Activated T-cell treated with anti-CD3 and anti-CD28 coated beads, Interleukin-2, amount 50 U/mL, for 72 hours (primary cell): ENCODE data around the gene ERMAP. TPM values are rescaled to one million over a fixed set of nuclear protein-coding genes. Genes with fewer than 3 reads are reported as not detected.

Experiments used
- ATAC-seq, 2 donors: fragments of 150-1000 bp; cut with Tn5 transposase; replicated peaks in 1 of 2; 2 replicates each; pipeline ENCODE4 v1.10.0; 2021; ENCODE audit warnings: moderate library complexity in 2 of 2, mild to moderate bottlenecking in 1 of 2
- DNase-seq, 2 donors: peaks; one replicate each; pipeline ENCODE4 v3.0.0; 2021 to 2022; ENCODE audit warnings: mixed read lengths in 1 of 2
- H3K27ac Mint-ChIP-seq: one replicate; pipeline ENCODE4 v1.8.0; 2022; ENCODE audit warnings: mild to moderate bottlenecking, moderate library complexity, mixed read lengths
- H3K27me3 Mint-ChIP-seq: one replicate; pipeline ENCODE4 v1.8.0; 2022; ENCODE audit warnings: low read depth, mixed read lengths
- H3K36me3 Mint-ChIP-seq, 2 donors: one replicate each; pipeline ENCODE4 v1.8.0; 2022; ENCODE audit warnings: mixed read lengths in 2 of 2, mild to moderate bottlenecking in 1 of 2; ENCODE audit not compliant: insufficient read depth in 2 of 2
- H3K4me1 Mint-ChIP-seq: one replicate; pipeline ENCODE4 v1.8.0; 2022; ENCODE audit warnings: low read depth, mixed read lengths
- H3K4me3 Mint-ChIP-seq, 2 donors: one replicate each; pipeline ENCODE4 v1.8.0; 2022; ENCODE audit warnings: mild to moderate bottlenecking in 2 of 2, mixed read lengths in 2 of 2, moderate library complexity in 2 of 2
- H3K9me3 Mint-ChIP-seq, 2 donors: one replicate each; pipeline ENCODE4 v1.8.0; 2022; ENCODE audit warnings: mixed read lengths in 2 of 2
- total RNA-seq, 2 donors: library from RNA; stranded (reverse); gene quantifications; one replicate each; pipeline ENCODE4 v1.2.3, GENCODE V29; 2022

The ERMAP gene
- total RNA-seq, 2 donors from 2014 or later, result 8.4 to 10.0 TPM

- H3K27ac Mint-ChIP-seq, result no peak overlapping the region
- DNase-seq (no peak), ATAC-seq (no peak)
- no peaks in the 10 kb centered on the region for H3K9me3 Mint-ChIP-seq
- H3K4me3 Mint-ChIP-seq, result no peak overlapping the region
- no peaks in the 10 kb centered on the region for H3K4me1 Mint-ChIP-seq
- H3K36me3 Mint-ChIP-seq, result no peaks in the 10 kb centered on the region
- no peaks in the 10 kb centered on the region for H3K27me3 Mint-ChIP-seq
Measured at GRCh38 chr1:42838482-42839190, 21.7 kb downstream of the ERMAP start.

DNA sequence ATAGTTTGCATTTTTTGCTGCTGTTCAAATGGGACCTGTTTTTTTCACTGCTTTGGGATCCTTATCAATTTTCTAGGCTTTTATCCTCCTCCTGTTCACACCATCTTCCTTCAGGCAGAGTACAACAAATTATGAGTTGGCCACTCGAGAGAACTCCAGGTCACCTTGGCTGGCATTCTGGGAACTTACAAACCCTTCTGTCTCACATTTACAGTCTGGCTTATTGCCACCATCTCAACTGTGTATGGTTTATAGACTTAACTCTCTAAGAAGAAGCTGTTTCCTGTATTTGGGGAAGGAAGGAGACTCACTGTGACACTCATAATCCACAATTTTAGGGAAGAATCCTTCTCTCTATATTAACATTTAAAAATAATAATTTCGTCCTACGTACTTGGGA is 24.1 kb downstream of the ERMAP start:
- no peak for ATAC-seq
- H3K36me3 Mint-ChIP-seq, result no peaks in the 10 kb centered on the region

DNA sequence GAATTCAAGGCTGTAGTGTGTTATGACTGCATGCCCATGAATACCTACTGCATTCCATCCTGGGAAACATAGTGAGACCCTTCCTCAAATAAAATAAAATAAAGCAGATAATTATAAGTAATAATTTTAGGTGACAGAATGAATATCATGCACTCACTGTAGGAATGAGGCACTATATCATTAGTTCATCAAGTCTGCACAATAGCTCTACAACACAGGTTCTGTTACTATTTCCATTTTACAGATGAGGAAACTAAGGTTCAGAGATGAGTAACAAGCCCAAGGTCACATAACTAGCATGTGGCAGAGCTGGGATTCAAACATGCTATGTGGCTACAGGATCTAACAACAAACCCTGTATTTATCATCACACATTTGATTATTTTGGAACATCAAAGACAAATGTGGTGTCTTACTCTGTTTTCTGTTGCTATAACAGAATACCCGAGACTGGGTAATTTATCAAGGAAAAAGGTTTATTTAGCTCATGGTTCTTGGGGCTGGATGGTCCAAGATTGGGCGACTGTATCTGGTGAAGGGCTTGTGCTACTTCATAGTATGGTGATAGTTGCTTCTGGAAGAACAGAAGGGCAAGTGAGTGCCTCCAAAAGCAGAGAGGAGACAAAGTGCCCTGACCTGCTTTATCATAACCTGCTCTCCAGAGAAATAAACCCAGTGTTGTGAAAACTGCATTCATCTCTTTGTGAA is 24.7 kb downstream of the ERMAP start:
- no peak for DNase-seq
- H3K4me1 Mint-ChIP-seq, result peaks cover 16% of the 10 kb centered on the region
- no peaks in the 10 kb centered on the region for H3K27me3 Mint-ChIP-seq
- no peak for ATAC-seq
- H3K36me3 Mint-ChIP-seq, result no peaks in the 10 kb centered on the region
- H3K9me3 Mint-ChIP-seq, result no peaks in the 10 kb centered on the region
- no peak overlapping the region for H3K4me3 Mint-ChIP-seq
- H3K27ac Mint-ChIP-seq, result no peak overlapping the region

More for the DNA sequence above, 24.1 kb downstream of the ERMAP start:
- Mint-ChIP-seq H3K4me3 (no peak overlapping the region), H3K9me3 (no peaks in the 10 kb centered on the region), H3K27me3 (no peaks in the 10 kb centered on the region), H3K4me1 (peaks cover 13% of the 10 kb centered on the region), H3K27ac (no peak overlapping the region)
- DNase-seq, result no peak

GRCh38 chr1:42844592-42845140 is 27.7 kb downstream of the ERMAP start:
- peak overlapping the region; percentile 43 for H3K27ac Mint-ChIP-seq
- H3K4me1 Mint-ChIP-seq, result peaks cover 42% of the 10 kb centered on the region
- H3K4me3 Mint-ChIP-seq, result peak overlapping the region; percentile 11 to 13
- no peaks in the 10 kb centered on the region for H3K27me3 Mint-ChIP-seq
- DNase-seq (peak; percentile 23 to 36), ATAC-seq (no peak)
- H3K36me3 Mint-ChIP-seq, result peaks cover 3 to 7% of the 10 kb centered on the region in 2 donors
- H3K9me3 Mint-ChIP-seq, result no peaks in the 10 kb centered on the region

DNA sequence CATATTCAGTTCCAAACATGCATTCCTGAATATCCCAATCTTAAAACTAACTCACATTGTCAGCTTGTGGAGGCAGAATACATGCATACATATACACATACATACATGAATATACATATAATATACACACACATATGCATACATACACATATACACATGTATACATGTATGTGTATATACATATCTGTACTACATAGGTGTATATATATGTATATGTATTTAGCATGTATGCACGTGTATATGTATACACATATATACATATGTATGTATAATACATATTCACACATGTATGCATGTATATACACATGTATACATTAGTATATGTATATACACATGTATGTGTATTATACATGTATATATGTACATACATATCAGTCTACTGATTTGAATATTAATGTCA is 28.3 kb downstream of the ERMAP start:
- DNase-seq, result no peak
- ATAC-seq, result no peak
- peaks cover 6 to 11% of the 10 kb centered on the region in 2 donors for H3K36me3 Mint-ChIP-seq
- peaks cover 47% of the 10 kb centered on the region for H3K4me1 Mint-ChIP-seq
- H3K9me3 Mint-ChIP-seq, result peaks cover 0 to 2% of the 10 kb centered on the region in 2 donors
- no peaks in the 10 kb centered on the region for H3K27me3 Mint-ChIP-seq
- H3K4me3 Mint-ChIP-seq, result no peak overlapping the region
- H3K27ac Mint-ChIP-seq, result no peak overlapping the region

- DNase-seq (no peak), ATAC-seq (peak; percentile 1 to 8)
- H3K27ac Mint-ChIP-seq, result peak overlapping the region; percentile 73
- peak overlapping the region; percentile 94 to 98 for H3K4me3 Mint-ChIP-seq
- peaks cover 0 to 2% of the 10 kb centered on the region in 2 donors for H3K9me3 Mint-ChIP-seq
- no peaks in the 10 kb centered on the region for H3K27me3 Mint-ChIP-seq
- peaks cover 54% of the 10 kb centered on the region for H3K4me1 Mint-ChIP-seq
- peaks cover 8 to 18% of the 10 kb centered on the region in 2 donors for H3K36me3 Mint-ChIP-seq
Measured at GRCh38 chr1:42845866-42846256, 28.9 kb downstream of the ERMAP start.

DNA sequence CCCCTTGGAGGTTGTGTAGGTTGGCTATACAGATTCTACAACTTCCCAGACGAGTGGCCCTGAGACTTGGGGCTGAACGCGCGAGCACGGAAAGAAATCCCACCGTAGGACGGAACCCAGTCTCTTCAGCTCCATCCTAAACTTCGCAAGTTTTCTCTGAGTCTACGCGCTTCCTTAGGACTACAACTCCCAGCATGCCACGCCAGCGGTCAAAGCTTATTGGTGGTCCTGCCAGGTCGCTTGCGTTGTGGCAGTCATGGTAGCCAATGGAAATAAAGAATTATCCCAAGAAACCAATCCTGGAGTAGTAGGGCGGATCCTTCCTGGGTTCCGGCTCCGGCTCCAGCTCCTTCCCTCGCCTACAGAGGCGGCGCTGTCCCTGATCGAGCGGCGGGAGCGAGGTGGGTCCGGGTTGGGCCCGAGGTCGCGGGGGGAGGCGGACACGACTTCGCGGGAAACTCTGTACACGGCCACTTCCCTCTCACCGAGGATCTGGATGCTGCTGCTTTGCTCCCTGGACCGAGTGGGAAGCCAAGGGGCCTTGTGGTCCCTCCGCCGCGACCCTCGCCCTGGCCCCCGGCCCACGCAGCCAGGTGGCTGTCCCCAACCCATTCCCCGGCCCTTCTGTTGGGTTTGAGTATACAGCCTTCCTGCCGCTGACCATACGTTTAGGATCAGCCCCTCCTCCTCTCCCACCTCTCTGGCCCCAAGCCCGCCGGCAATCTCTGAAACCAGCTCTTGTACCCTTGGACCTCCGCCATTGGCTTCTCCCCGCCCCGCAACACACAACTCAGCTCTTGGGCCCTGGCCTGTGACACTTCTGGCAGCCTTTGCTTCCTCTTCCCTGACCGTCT is 29.6 kb downstream of the ERMAP start, which contains the start of gene ZNF691:
Gene ZNF691, plus strand, starts transcription at position 357 of the 854 bp plus-strand sequence. CDS start 3,046 bp downstream, outside the sequence.
- Mint-ChIP-seq H3K27ac (peak within 1 kb of the TSS; percentile 98), H3K36me3 (peaks cover 9 to 24% of the 10 kb centered on the region in 2 donors), H3K4me3 (peak within 1 kb of the TSS; percentile 94 to 98), H3K27me3 (no peaks in the 10 kb centered on the region), H3K9me3 (peaks cover 0 to 2% of the 10 kb centered on the region in 2 donors), H3K4me1 (peaks cover 56% of the 10 kb centered on the region)
- ATAC-seq (peak; percentile 89 to 92), DNase-seq (peak; percentile 88 to 92)

DNA sequence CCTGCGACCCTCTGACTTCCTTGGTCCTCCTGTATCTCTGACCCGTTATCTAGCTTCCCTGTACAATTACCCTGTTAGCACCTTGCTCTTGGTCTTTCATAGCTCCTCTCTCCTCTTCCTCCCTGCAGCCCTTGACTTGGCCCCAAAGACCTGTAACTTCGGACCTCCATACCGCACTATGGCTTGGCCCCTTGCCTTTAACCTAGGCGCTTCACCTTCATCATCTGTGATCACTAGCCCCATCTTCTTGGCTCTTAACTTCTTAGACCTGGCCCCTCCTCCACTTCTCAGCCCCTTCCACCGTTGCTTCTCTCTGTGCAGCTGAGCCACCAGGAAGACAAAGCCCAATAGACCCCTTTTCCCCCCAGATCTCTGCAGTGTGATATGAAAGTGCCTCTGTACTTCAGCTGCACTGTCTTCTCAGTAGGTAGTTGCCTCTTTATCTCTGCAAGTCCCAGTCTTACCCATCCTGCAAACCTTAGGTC is 30.2 kb downstream of the ERMAP start:
- peak overlapping the region; percentile 98 for H3K27ac Mint-ChIP-seq
- DNase-seq, result peak in 1 of 2 donors; percentile 8
- H3K27me3 Mint-ChIP-seq, result no peaks in the 10 kb centered on the region
- peak overlapping the region; percentile 94 to 98 for H3K4me3 Mint-ChIP-seq
- peaks cover 0 to 2% of the 10 kb centered on the region in 2 donors for H3K9me3 Mint-ChIP-seq
- no peak for ATAC-seq
- peaks cover 56% of the 10 kb centered on the region for H3K4me1 Mint-ChIP-seq
- H3K36me3 Mint-ChIP-seq, result peaks cover 9 to 26% of the 10 kb centered on the region in 2 donors

DNA sequence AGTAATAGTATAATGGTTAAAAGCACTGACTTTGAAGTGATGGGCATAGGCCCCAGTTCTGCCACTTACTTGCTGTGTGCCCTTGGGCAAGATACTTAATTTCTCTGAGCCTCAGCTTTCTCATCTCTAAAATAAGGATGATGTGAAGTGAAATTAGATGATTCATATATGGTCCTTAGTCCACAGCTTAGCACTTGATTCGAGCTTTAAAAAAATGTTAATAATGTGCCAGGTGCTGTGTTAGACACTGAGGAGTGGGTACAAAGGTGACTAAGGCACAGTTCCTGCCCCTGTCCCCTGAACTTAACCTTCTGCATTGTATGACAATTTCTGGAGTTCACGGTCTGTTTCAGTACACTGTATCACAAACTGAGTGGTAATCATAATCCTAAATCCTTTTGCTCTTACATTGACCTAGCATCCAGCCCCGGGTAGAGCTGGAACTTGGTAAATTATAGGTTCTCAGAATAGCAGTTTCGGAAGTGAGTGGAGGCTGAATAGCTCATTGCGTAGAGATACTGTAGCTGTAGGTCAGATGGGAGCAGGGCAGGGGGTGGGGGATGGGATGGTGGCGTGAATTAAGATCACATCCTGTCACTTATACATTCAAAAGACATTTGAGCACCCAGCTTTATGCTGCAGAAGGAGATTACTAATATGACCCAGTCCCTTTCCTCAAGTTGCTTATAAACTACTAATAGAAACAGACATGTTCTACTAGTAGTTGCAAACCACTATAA is 31.0 kb downstream of the ERMAP start:
- peak; percentile 12 to 18 for DNase-seq
- Mint-ChIP-seq H3K9me3 (peaks cover 0 to 2% of the 10 kb centered on the region in 2 donors), H3K4me3 (peak overlapping the region; percentile 94 to 98), H3K4me1 (peaks cover 56% of the 10 kb centered on the region), H3K36me3 (peaks cover 9 to 28% of the 10 kb centered on the region in 2 donors), H3K27me3 (no peaks in the 10 kb centered on the region), H3K27ac (peak overlapping the region; percentile 98)
- ATAC-seq, result peak; percentile 60 to 66

GRCh38 chr1:42848823-42849537 is 32.1 kb downstream of the ERMAP start:
- Mint-ChIP-seq H3K9me3 (peaks cover 0 to 2% of the 10 kb centered on the region in 2 donors), H3K4me1 (peaks cover 56% of the 10 kb centered on the region), H3K27me3 (no peaks in the 10 kb centered on the region), H3K27ac (peak overlapping the region; percentile 71), H3K4me3 (peak overlapping the region in 1 of 2 donors; percentile 98), H3K36me3 (peaks cover 9 to 28% of the 10 kb centered on the region in 2 donors)
- no peak for ATAC-seq
- DNase-seq, result no peak

GRCh38 chr1:42849944-42850343 is 33.0 kb downstream of the ERMAP start:
- ATAC-seq (no peak), DNase-seq (no peak)
- Mint-ChIP-seq H3K4me1 (peaks cover 46% of the 10 kb centered on the region), H3K4me3 (no peak overlapping the region), H3K36me3 (peaks cover 9 to 28% of the 10 kb centered on the region in 2 donors), H3K9me3 (peaks cover 0 to 2% of the 10 kb centered on the region in 2 donors), H3K27ac (no peak overlapping the region), H3K27me3 (no peaks in the 10 kb centered on the region)
